ENCODE results near the gene DPEP2.
"Not testable (repeated sequence)": the region's sequence is repeated elsewhere in the genome, so short reads cannot be mapped to it uniquely, and the experiment has no call there.

Gene DPEP2

GRCh38 chr16:68031951-68032350 is 32.7 kb upstream of the DPEP2 start:
- no peak overlapping the region for H3K4me2 ChIP-seq
- no peaks in the 10 kb centered on the region for H3K4me1 ChIP-seq (ENCODE audit: low read depth, poor library complexity, severe bottlenecking)
- H4K20me1 ChIP-seq (ENCODE audit: insufficient read depth): no peaks in the 10 kb centered on the region
- no peaks in the 10 kb centered on the region for H3K27me3 ChIP-seq (ENCODE audit: insufficient read depth, low read depth)
- no peak overlapping the region for H3K9ac ChIP-seq
- H3K79me2 ChIP-seq (ENCODE audit: insufficient read depth, low read depth): no peaks in the 10 kb centered on the region
- TF ChIP-seq CTCF (conservative IDR thresholded peaks at IDR 0.05; ENCODE audit: low read depth, low read length): no peak
- H2AFZ ChIP-seq (ENCODE audit: low read depth): no peak overlapping the region
- H3K36me3 ChIP-seq (ENCODE audit: insufficient read depth): no peaks in the 10 kb centered on the region; the same call in 1 of the 2 replicates
- H3K4me3 ChIP-seq (IDR thresholded peaks at IDR 0.05; ENCODE audit: insufficient read depth, low read depth, low read length): no peak overlapping the region
- no peak overlapping the region for H3K27ac ChIP-seq

GRCh38 chr16:68030108-68030507 is 30.8 kb upstream of the DPEP2 start:
- not testable (repeated sequence) for H3K9ac ChIP-seq; H4K20me1 ChIP-seq (ENCODE audit: insufficient read depth); H3K4me2 ChIP-seq; H3K36me3 ChIP-seq (ENCODE audit: insufficient read depth); H3K27me3 ChIP-seq (ENCODE audit: insufficient read depth, low read depth); H3K79me2 ChIP-seq (ENCODE audit: insufficient read depth, low read depth); H3K4me1 ChIP-seq (ENCODE audit: low read depth, poor library complexity, severe bottlenecking); H3K4me3 ChIP-seq (IDR thresholded peaks at IDR 0.05; ENCODE audit: insufficient read depth, low read depth, low read length); H2AFZ ChIP-seq (ENCODE audit: low read depth); H3K27ac ChIP-seq

GRCh38 chr16:68028996-68029395 is 29.7 kb upstream of the DPEP2 start:
- H3K4me2 ChIP-seq: no peak overlapping the region
- peaks cover 8% of the 10 kb centered on the region for H3K4me1 ChIP-seq (ENCODE audit: low read depth, poor library complexity, severe bottlenecking)
- no peaks in the 10 kb centered on the region for H4K20me1 ChIP-seq (ENCODE audit: insufficient read depth)
- H3K27me3 ChIP-seq (ENCODE audit: insufficient read depth, low read depth): no peaks in the 10 kb centered on the region
- no peak overlapping the region for H3K4me3 ChIP-seq (IDR thresholded peaks at IDR 0.05; ENCODE audit: insufficient read depth, low read depth, low read length)
- no peak overlapping the region for H3K9ac ChIP-seq
- no peak overlapping the region for H3K27ac ChIP-seq
- H3K36me3 ChIP-seq (ENCODE audit: insufficient read depth): no peaks in the 10 kb centered on the region; the same call in 1 of the 2 replicates
- H3K79me2 ChIP-seq (ENCODE audit: insufficient read depth, low read depth): peaks cover 5% of the 10 kb centered on the region
- no peak overlapping the region for H2AFZ ChIP-seq (ENCODE audit: low read depth)
- TF ChIP-seq CTCF (conservative IDR thresholded peaks at IDR 0.05; ENCODE audit: low read depth, low read length): no peak

- peak within 1 kb of the TSS; percentile 91 for H2AFZ ChIP-seq (ENCODE audit: low read depth)
- TF ChIP-seq CTCF (conservative IDR thresholded peaks at IDR 0.05; ENCODE audit: low read depth, low read length): no peak
- peak within 1 kb of the TSS; percentile 100 for H3K4me2 ChIP-seq
- H3K4me1 ChIP-seq (ENCODE audit: low read depth, poor library complexity, severe bottlenecking): peaks cover 23% of the 10 kb centered on the region
- H3K27ac ChIP-seq: peak within 1 kb of the TSS; percentile 85
- H4K20me1 ChIP-seq (ENCODE audit: insufficient read depth): no peaks in the 10 kb centered on the region
- no peaks in the 10 kb centered on the region for H3K27me3 ChIP-seq (ENCODE audit: insufficient read depth, low read depth)
- H3K4me3 ChIP-seq (IDR thresholded peaks at IDR 0.05; ENCODE audit: insufficient read depth, low read depth, low read length): no peak within 1 kb of the TSS
- H3K36me3 ChIP-seq (ENCODE audit: insufficient read depth): no peaks in the 10 kb centered on the region
- H3K79me2 ChIP-seq (ENCODE audit: insufficient read depth, low read depth): peaks cover 29% of the 10 kb centered on the region
- H3K9ac ChIP-seq: peak within 1 kb of the TSS; percentile 98
Measured at GRCh38 chr16:68022728-68023537, 23.6 kb upstream of the DPEP2 start, which contains the start of the genes DDX28 and DUS2. Gene DDX28, minus strand, starts transcription at chr16:68023232. Its CDS starts 30 bp downstream, at chr16:68023202. Gene DUS2, plus strand, starts transcription at chr16:68023284. Its CDS starts 14,740 bp downstream, at chr16:68038024.

- no peak for TF ChIP-seq CTCF (conservative IDR thresholded peaks at IDR 0.05; ENCODE audit: low read depth, low read length)
- H3K4me3 ChIP-seq (IDR thresholded peaks at IDR 0.05; ENCODE audit: insufficient read depth, low read depth, low read length): no peak overlapping the region
- peak overlapping the region; percentile 91 for H2AFZ ChIP-seq (ENCODE audit: low read depth)
- peaks cover 23% of the 10 kb centered on the region for H3K4me1 ChIP-seq (ENCODE audit: low read depth, poor library complexity, severe bottlenecking)
- H3K4me2 ChIP-seq: peak overlapping the region; percentile 100
- H3K36me3 ChIP-seq (ENCODE audit: insufficient read depth): no peaks in the 10 kb centered on the region
- peaks cover 29% of the 10 kb centered on the region for H3K79me2 ChIP-seq (ENCODE audit: insufficient read depth, low read depth)
- H3K9ac ChIP-seq: peak overlapping the region; percentile 98
- no peaks in the 10 kb centered on the region for H3K27me3 ChIP-seq (ENCODE audit: insufficient read depth, low read depth)
- H4K20me1 ChIP-seq (ENCODE audit: insufficient read depth): no peaks in the 10 kb centered on the region
- peak overlapping the region; percentile 85 for H3K27ac ChIP-seq
Measured at GRCh38 chr16:68022278-68022727, 23.0 kb upstream of the DPEP2 start.
